ENCODE measurements around the gene TMC7.

Gene TMC7

GRCh38 chr16:19033761-19034160 is 50.0 kb downstream of the TMC7 start:
- DNase-seq, result no peak

GRCh38 chr16:19040400-19040799 is 56.7 kb downstream of the TMC7 start:
- DNase-seq, result no peak

GRCh38 chr16:19044769-19045168 is 61.0 kb downstream of the TMC7 start:
- no peak for DNase-seq

GRCh38 chr16:19046062-19046461 is 62.3 kb downstream of the TMC7 start:
- no peak for DNase-seq

GRCh38 chr16:19062706-19063105 is 79.0 kb downstream of the TMC7 start:
- no peak for DNase-seq

- no peak for DNase-seq
Measured at GRCh38 chr16:19066988-19067348, 83.2 kb downstream of the TMC7 start.

- DNase-seq, result peak; percentile 98
Measured at GRCh38 chr16:19067349-19068236, 83.9 kb downstream of the TMC7 start, which contains the start of gene COQ7. COQ7 (plus strand) TSS chr16:19067614; CDS start chr16:19067665, 51 bp downstream.

- DNase-seq, result no peak
Measured at GRCh38 chr16:19068237-19068815, 84.6 kb downstream of the TMC7 start.

- peak; percentile 54 for DNase-seq
Measured at GRCh38 chr16:19071811-19072777, 88.4 kb downstream of the TMC7 start.

GRCh38 chr16:19073344-19073743 is 89.6 kb downstream of the TMC7 start:
- DNase-seq, result no peak

GRCh38 chr16:19073863-19074262 is 90.1 kb downstream of the TMC7 start:
- DNase-seq, result no peak

- no peak for DNase-seq
Measured at GRCh38 chr16:19075511-19075910, 91.8 kb downstream of the TMC7 start.

GRCh38 chr16:19077879-19078278 is 94.1 kb downstream of the TMC7 start:
- no peak for DNase-seq

GRCh38 chr16:19083670-19084069 is 99.9 kb downstream of the TMC7 start:
- no peak for DNase-seq

GRCh38 chr16:19084139-19084538 is 100.4 kb downstream of the TMC7 start:
- DNase-seq, result no peak

- no peak for DNase-seq
Measured at GRCh38 chr16:19084879-19085278, 101.1 kb downstream of the TMC7 start.

- no peak for DNase-seq
Measured at GRCh38 chr16:19085679-19086200, 102.0 kb downstream of the TMC7 start.

- peak; percentile 80 for DNase-seq
Measured at GRCh38 chr16:19086322-19087199, 102.8 kb downstream of the TMC7 start.

GRCh38 chr16:19088341-19088916 is 104.7 kb downstream of the TMC7 start:
- no peak for DNase-seq

GRCh38 chr16:19089410-19089955 is 105.7 kb downstream of the TMC7 start:
- DNase-seq, result no peak

- DNase-seq, result no peak
Measured at GRCh38 chr16:19090916-19091315, 107.2 kb downstream of the TMC7 start.

Data from activated CD8-positive, alpha-beta memory T cell treated with anti-CD3 and anti-CD28 coated beads, Interleukin-2, amount 50 U/mL, for 4 hours (primary cell).